Mesendoderm (in vitro differentiated cells): ENCODE measurements around the gene MYO6.
A peak's percentile ranks its signal among the peaks of the same experiment; 100 is the strongest.

ENCODE experiments used
- DNase-seq: peaks from one replicate; pipeline ENCODE4 v3.0.0; 2013
- H2AK5ac ChIP-seq: 2 replicates; pipeline ENCODE4 v1.6.1; 2013; ENCODE audit warnings: low read length, inconsistent platforms
- H2BK120ac ChIP-seq: 2 replicates; pipeline ENCODE4 v1.6.1; 2013; ENCODE audit warnings: low read depth, mild to moderate bottlenecking, low read length, moderate library complexity, mixed read lengths
- H2BK15ac ChIP-seq: replicated peaks from 2 replicates; pipeline ENCODE4 v1.6.1; 2013; ENCODE audit warnings: low read depth, mild to moderate bottlenecking, moderate library complexity
- H2BK5ac ChIP-seq: 2 replicates; pipeline ENCODE4 v1.6.1; 2013; ENCODE audit warnings: low read length, inconsistent platforms
- H3K18ac ChIP-seq: 2 replicates; pipeline ENCODE4 v1.6.1; 2013; ENCODE audit warnings: mild to moderate bottlenecking, low read length, mixed read lengths
- H3K23ac ChIP-seq: one replicate; pipeline ENCODE4 v1.6.1; 2013; ENCODE audit warnings: low read length
- H3K27ac ChIP-seq: 2 replicates; pipeline ENCODE4 v1.5.1; 2013; ENCODE audit warnings: low read depth, mild to moderate bottlenecking, inconsistent platforms, low read length, moderate library complexity
- H3K27me3 ChIP-seq: 2 replicates; pipeline ENCODE4 v1.6.1; 2013; ENCODE audit warnings: low read length, control low read depth, mild to moderate bottlenecking, inconsistent platforms; ENCODE audit not compliant: insufficient read depth, poor library complexity
- H3K36me3 ChIP-seq: 2 replicates; pipeline ENCODE4 v1.6.1; 2013; ENCODE audit warnings: low read length, inconsistent platforms; ENCODE audit not compliant: control insufficient read depth, insufficient read depth
- H3K4ac ChIP-seq: one replicate; pipeline ENCODE4 v1.6.1; 2013; ENCODE audit warnings: low read depth, mild to moderate bottlenecking, low read length, moderate library complexity
- H3K4me1 ChIP-seq: 2 replicates; pipeline ENCODE4 v1.6.1; 2013; ENCODE audit warnings: low read depth, low read length, inconsistent platforms; ENCODE audit not compliant: control insufficient read depth
- H3K4me2 ChIP-seq: 2 replicates; pipeline ENCODE4 v1.6.1; 2013; ENCODE audit warnings: low read length
- H3K4me3 ChIP-seq: 2 replicates; pipeline ENCODE4 v1.5.1; 2013; ENCODE audit warnings: mild to moderate bottlenecking, low read length
- H3K56ac ChIP-seq: one replicate; pipeline ENCODE4 v1.6.1; 2013; ENCODE audit warnings: low read length
- H3K79me1 ChIP-seq: 2 replicates; pipeline ENCODE4 v1.6.1; 2013; ENCODE audit warnings: low read length, inconsistent platforms
- H3K79me2 ChIP-seq: 2 replicates; pipeline ENCODE4 v1.6.1; 2013; ENCODE audit warnings: mild to moderate bottlenecking, low read length; ENCODE audit not compliant: control insufficient read depth, insufficient read depth
- H3K9ac ChIP-seq: 2 replicates; pipeline ENCODE4 v1.6.1; 2013; ENCODE audit warnings: low read length, inconsistent platforms
- H4K5ac ChIP-seq: one replicate; pipeline ENCODE4 v1.6.1; 2013; ENCODE audit warnings: low read length
- H4K8ac ChIP-seq: one replicate; pipeline ENCODE4 v1.6.1; 2013; ENCODE audit warnings: low read depth, mild to moderate bottlenecking, control low read depth, low read length, moderate library complexity
- WGBS: extraction: QIAGEN DNeasy Blood & Tissue Kit; methylation state at CpG from one replicate; pipeline ENCODE4 v1.1.7; 2013; ENCODE audit warnings: low lambda C conversion rate, missing lambda C conversion rate; ENCODE audit not compliant: insufficient coverage; ENCODE audit errors: extremely low coverage; 5-methylcytosine and 5-hydroxymethylcytosine counted together

MYO6 gene

GRCh38 chr6:75800708-75801505 lies 51.9 kb downstream of the MYO6 start:
- H4K8ac ChIP-seq = no peak overlapping the region
- no peak for DNase-seq
- no peaks in the 10 kb centered on the region for H3K79me2 ChIP-seq
- no peaks in the 10 kb centered on the region for H3K27me3 ChIP-seq
- WGBS = no CpG with 5 or more reads among the region's 9 CpGs
- no peak overlapping the region for H3K4ac ChIP-seq
- H3K56ac ChIP-seq = no peak overlapping the region
- H3K9ac ChIP-seq = no peak overlapping the region
- no peak overlapping the region for H2BK120ac ChIP-seq
- H3K4me2 ChIP-seq = no peak overlapping the region
- H4K5ac ChIP-seq = no peak overlapping the region
- H2AK5ac ChIP-seq = no peak overlapping the region
- H3K23ac ChIP-seq = no peak overlapping the region
- H3K4me3 ChIP-seq = no peak overlapping the region
- no peaks in the 10 kb centered on the region for H3K36me3 ChIP-seq
- H3K18ac ChIP-seq = no peak overlapping the region
- H2BK5ac ChIP-seq = no peak overlapping the region
- H2BK15ac ChIP-seq = no peak overlapping the region
- H3K79me1 ChIP-seq = no peaks in the 10 kb centered on the region
- no peak overlapping the region for H3K27ac ChIP-seq
- H3K4me1 ChIP-seq = no peaks in the 10 kb centered on the region

DNA sequence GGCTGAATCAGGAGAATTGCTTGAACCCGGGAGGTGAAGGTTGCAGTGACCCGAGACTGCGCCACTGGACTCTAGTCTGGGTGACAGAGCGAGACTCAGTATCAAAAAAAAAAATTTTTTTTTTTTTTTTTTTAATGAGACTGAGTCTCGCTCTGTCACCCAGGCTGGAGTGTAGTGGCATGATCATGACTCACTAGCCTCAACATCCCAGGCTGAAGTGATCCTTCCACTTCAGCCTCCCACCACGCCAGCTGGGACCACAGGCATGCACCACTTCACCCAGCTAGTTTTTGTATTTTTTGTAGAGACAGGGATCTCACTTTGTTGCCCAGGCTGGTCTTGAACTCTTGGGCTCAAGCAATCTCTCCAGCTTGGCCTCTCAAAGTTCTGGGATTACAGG lies 53.3 kb downstream of the MYO6 start:
- H3K4me2 ChIP-seq = no peak overlapping the region
- H2BK120ac ChIP-seq = no peak overlapping the region
- no peak overlapping the region for H3K4me3 ChIP-seq
- H3K56ac ChIP-seq = no peak overlapping the region
- no peak overlapping the region for H3K27ac ChIP-seq
- no peaks in the 10 kb centered on the region for H3K27me3 ChIP-seq
- no peaks in the 10 kb centered on the region for H3K79me2 ChIP-seq
- no peak overlapping the region for H2BK5ac ChIP-seq
- H3K9ac ChIP-seq = no peak overlapping the region
- DNase-seq = no peak
- no peak overlapping the region for H2AK5ac ChIP-seq
- WGBS = no CpG with 5 or more reads among the region's 6 CpGs
- no peak overlapping the region for H3K4ac ChIP-seq
- H3K4me1 ChIP-seq = no peaks in the 10 kb centered on the region
- H3K18ac ChIP-seq = no peak overlapping the region
- H3K23ac ChIP-seq = no peak overlapping the region
- no peaks in the 10 kb centered on the region for H3K36me3 ChIP-seq
- no peak overlapping the region for H2BK15ac ChIP-seq
- H3K79me1 ChIP-seq = no peaks in the 10 kb centered on the region
- no peak overlapping the region for H4K8ac ChIP-seq
- no peak overlapping the region for H4K5ac ChIP-seq

DNA sequence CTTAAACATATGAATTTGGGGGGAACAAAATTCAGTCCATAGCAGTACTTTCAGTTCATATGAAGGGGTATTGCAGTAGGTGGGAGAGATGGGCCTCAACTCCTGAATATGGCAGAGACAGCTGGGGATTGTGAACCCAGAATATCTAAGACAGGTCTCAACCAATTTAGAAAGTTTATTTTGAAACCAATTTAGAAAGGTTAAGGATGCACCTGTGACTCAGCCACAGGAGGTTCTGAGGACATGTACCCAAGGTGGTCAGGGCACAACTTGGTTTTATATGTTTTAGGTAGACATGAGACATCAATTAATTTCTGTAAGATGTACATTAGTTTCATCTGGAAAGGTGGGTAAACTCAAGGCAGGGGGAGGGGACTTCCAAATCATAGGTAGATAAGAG lies 59.5 kb downstream of the MYO6 start:
- Histone ChIP-seq H3K79me2 (no peaks in the 10 kb centered on the region), H3K4ac (no peak overlapping the region), H3K9ac (no peak overlapping the region), H3K79me1 (no peaks in the 10 kb centered on the region), H3K4me1 (no peaks in the 10 kb centered on the region), H2BK15ac (no peak overlapping the region), H4K5ac (no peak overlapping the region), H3K18ac (no peak overlapping the region), H2BK5ac (no peak overlapping the region), H3K27ac (no peak overlapping the region), H3K56ac (no peak overlapping the region), H3K27me3 (no peaks in the 10 kb centered on the region), H3K4me2 (no peak overlapping the region), H4K8ac (no peak overlapping the region), H3K36me3 (no peaks in the 10 kb centered on the region), H3K4me3 (no peak overlapping the region), H2AK5ac (no peak overlapping the region), H2BK120ac (no peak overlapping the region), H3K23ac (no peak overlapping the region)
- no peak for DNase-seq

- Histone ChIP-seq H3K27me3 (no peaks in the 10 kb centered on the region), H3K79me1 (no peaks in the 10 kb centered on the region), H2AK5ac (no peak overlapping the region), H3K4ac (no peak overlapping the region), H3K4me1 (no peaks in the 10 kb centered on the region), H3K4me3 (no peak overlapping the region), H3K9ac (no peak overlapping the region), H2BK120ac (no peak overlapping the region), H3K36me3 (no peaks in the 10 kb centered on the region), H3K27ac (no peak overlapping the region), H4K8ac (no peak overlapping the region), H3K23ac (no peak overlapping the region), H4K5ac (no peak overlapping the region), H3K18ac (no peak overlapping the region), H2BK5ac (no peak overlapping the region), H2BK15ac (no peak overlapping the region), H3K79me2 (no peaks in the 10 kb centered on the region), H3K4me2 (no peak overlapping the region), H3K56ac (no peak overlapping the region)
- no CpG with 5 or more reads among the region's 1 CpG for WGBS
- DNase-seq = no peak
Measured at GRCh38 chr6:75812560-75812959, 63.5 kb downstream of the MYO6 start.

DNA sequence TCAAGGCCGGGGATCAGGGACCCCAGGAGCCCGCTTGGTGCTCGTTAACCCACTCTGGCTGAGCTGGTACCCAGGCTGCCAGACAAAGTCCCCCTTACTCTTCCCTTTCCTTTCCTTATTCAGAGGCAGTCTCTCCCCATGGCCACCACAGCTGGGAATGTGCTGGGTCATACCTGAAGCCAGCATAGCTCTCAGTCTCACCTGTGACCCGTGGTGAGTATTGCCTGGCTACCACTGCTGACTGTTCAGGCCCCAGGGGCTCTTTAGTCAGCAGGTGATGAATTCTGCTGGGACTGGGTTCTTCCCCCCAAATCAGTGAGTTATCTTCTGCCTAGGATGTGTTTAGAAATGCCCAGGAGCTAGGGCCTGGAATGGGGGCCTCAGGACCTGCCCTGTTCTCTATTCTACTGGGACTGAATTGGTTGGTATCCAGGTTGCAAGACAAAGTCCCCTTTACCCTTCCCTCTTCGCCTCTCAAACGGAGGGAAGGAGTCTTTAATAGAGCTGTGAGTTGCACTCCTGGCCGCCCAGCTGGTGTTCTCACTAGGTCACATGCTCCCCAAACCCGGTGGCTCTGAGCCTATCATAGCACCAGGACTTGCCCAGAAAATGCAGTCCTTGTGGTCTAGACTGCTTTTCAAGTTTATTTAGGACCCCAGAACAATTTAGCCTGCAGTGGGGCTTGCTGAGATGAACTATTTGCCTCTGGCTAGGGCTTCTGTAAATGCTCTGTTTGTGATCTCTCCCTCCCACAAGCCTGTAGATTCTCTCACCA lies 64.6 kb downstream of the MYO6 start:
- no peaks in the 10 kb centered on the region for H3K79me2 ChIP-seq
- no peaks in the 10 kb centered on the region for H3K36me3 ChIP-seq
- H3K4me3 ChIP-seq = no peak overlapping the region
- no peak overlapping the region for H2BK120ac ChIP-seq
- no peaks in the 10 kb centered on the region for H3K4me1 ChIP-seq
- no peaks in the 10 kb centered on the region for H3K79me1 ChIP-seq
- no peak overlapping the region for H3K27ac ChIP-seq
- H3K18ac ChIP-seq = no peak overlapping the region
- no peak overlapping the region for H3K9ac ChIP-seq
- H4K8ac ChIP-seq = no peak overlapping the region
- H3K4me2 ChIP-seq = no peak overlapping the region
- peak; percentile 30 for DNase-seq
- no peak overlapping the region for H4K5ac ChIP-seq
- WGBS = no CpG with 5 or more reads among the region's 8 CpGs
- no peaks in the 10 kb centered on the region for H3K27me3 ChIP-seq
- no peak overlapping the region for H2BK15ac ChIP-seq
- H2BK5ac ChIP-seq = no peak overlapping the region
- no peak overlapping the region for H3K23ac ChIP-seq
- no peak overlapping the region for H3K4ac ChIP-seq
- H3K56ac ChIP-seq = no peak overlapping the region
- H2AK5ac ChIP-seq = no peak overlapping the region
